ENCODE data around the gene SPEG.

DNA sequence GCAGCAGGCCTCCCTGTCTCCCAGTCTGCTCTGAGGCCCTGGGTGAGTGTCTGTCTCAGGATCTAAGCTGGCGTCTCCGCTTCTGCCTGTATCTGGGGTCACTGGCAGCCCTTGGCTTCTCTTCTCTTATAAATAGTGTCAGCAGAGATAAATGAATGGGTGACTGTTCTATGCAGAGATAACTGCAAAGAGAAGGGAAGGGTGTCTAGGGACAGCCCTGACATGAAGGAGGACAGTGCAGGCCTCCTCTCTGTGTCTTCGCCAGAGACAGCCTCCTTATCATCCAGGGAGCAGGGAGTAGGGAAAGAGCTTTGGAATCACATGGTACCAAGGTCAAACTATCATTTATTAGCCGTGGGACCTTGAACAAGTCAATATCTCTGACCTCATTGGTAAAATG, 35.8 kb downstream of the SPEG start:
- TF ChIP-seq, protein P1, sequence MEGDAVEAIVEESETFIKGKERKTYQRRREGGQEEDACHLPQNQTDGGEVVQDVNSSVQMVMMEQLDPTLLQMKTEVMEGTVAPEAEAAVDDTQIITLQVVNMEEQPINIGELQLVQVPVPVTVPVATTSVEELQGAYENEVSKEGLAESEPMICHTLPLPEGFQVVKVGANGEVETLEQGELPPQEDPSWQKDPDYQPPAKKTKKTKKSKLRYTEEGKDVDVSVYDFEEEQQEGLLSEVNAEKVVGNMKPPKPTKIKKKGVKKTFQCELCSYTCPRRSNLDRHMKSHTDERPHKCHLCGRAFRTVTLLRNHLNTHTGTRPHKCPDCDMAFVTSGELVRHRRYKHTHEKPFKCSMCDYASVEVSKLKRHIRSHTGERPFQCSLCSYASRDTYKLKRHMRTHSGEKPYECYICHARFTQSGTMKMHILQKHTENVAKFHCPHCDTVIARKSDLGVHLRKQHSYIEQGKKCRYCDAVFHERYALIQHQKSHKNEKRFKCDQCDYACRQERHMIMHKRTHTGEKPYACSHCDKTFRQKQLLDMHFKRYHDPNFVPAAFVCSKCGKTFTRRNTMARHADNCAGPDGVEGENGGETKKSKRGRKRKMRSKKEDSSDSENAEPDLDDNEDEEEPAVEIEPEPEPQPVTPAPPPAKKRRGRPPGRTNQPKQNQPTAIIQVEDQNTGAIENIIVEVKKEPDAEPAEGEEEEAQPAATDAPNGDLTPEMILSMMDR (IDR thresholded peaks at IDR 0.05) = no peak
- TF ChIP-seq POLR2A (IDR thresholded peaks at IDR 0.05) = no peak

All from body of pancreas (tissue), 4 donors.